HepG2 (cell line): ENCODE data around the gene BBS4. TPM values are rescaled to one million over a fixed set of nuclear protein-coding genes. Genes with fewer than 3 reads are reported as not detected.
A peak's percentile ranks its signal among the peaks of the same experiment; 100 is the strongest.

Experiments used
- FOXM1 ChIP-seq: sonication (generic); formaldehyde crosslinking; IDR thresholded peaks from 2 replicates; pipeline ENCODE4 v1.5.0; 2020; ENCODE audit warnings: missing genetic modification reagents
- FOXP1 ChIP-seq, 2 experiments: fragments of 450-650 bp in 1 of 2; IDR thresholded peaks; 2 replicates each; pipeline ENCODE4 v1.6.1; 2017 to 2018; ENCODE audit warnings: antibody characterized with exemption in 1 of 2
- GABPB1 ChIP-seq: IDR thresholded peaks from 2 replicates; pipeline ENCODE4 v1.6.1; 2016; ENCODE audit warnings: mild to moderate bottlenecking, missing genetic modification reagents, moderate library complexity, missing compliant biosample characterization
- HDAC6 ChIP-seq: fragments of 200-600 bp; sonication (generic); IDR thresholded peaks from 2 replicates; pipeline ENCODE4 v1.7.0; 2017; ENCODE audit warnings: mild to moderate bottlenecking, antibody characterized with exemption, low read length, low read depth
- HES4 ChIP-seq: sonication (generic); formaldehyde crosslinking; IDR thresholded peaks from 2 replicates; pipeline ENCODE4 v1.9.0; 2021; ENCODE audit warnings: mild to moderate bottlenecking, missing genetic modification reagents, borderline replicate concordance
- MBD4 ChIP-seq: IDR thresholded peaks from 2 replicates; pipeline ENCODE4 v1.6.1; 2012; ENCODE audit warnings: low read length, inconsistent platforms, borderline replicate concordance
- MED1 ChIP-seq: sonication (generic); formaldehyde crosslinking; IDR thresholded peaks from 2 replicates; pipeline ENCODE4 v1.4.0; 2020; ENCODE audit warnings: missing genetic modification reagents
- NCOA5 ChIP-seq: sonication (generic); formaldehyde crosslinking; IDR thresholded peaks from 2 replicates; pipeline ENCODE4 v1.4.0; 2020; ENCODE audit warnings: missing genetic modification reagents
- NFE2L2 ChIP-seq: fragments of 150-350 bp; IDR thresholded peaks from 2 replicates; pipeline ENCODE4 v1.6.1; 2014; ENCODE audit warnings: low read length
- RBAK ChIP-seq: sonication (generic); formaldehyde crosslinking; IDR thresholded peaks from 2 replicates; pipeline ENCODE4 v1.5.1; 2020; ENCODE audit warnings: mild to moderate bottlenecking, missing genetic modification reagents
- REL ChIP-seq: sonication (generic); formaldehyde crosslinking; conservative IDR thresholded peaks from 2 replicates; pipeline ENCODE4 v1.8.0; 2022; ENCODE audit warnings: mild to moderate bottlenecking, missing genetic modification reagents, moderate library complexity
- SP2 ChIP-seq: sonication (generic); formaldehyde crosslinking; IDR thresholded peaks from 2 replicates; pipeline ENCODE4 v1.5.1; 2020; ENCODE audit warnings: mild to moderate bottlenecking, missing genetic modification reagents
- SP4 ChIP-seq: sonication (generic); formaldehyde crosslinking; IDR thresholded peaks from 2 replicates; pipeline ENCODE4 v1.8.1; 2023; ENCODE audit warnings: mild to moderate bottlenecking, missing genetic modification reagents
- TFDP2 ChIP-seq: sonication (generic); formaldehyde crosslinking; IDR thresholded peaks from 2 replicates; pipeline ENCODE4 v1.4.0; 2020; ENCODE audit warnings: missing genetic modification reagents
- TFE3 ChIP-seq: IDR thresholded peaks from 2 replicates; pipeline ENCODE4 v1.6.1; 2016
- ZNF431 ChIP-seq: sonication (generic); formaldehyde crosslinking; IDR thresholded peaks from 2 replicates; pipeline ENCODE4 v1.9.0; 2022; ENCODE audit warnings: missing genetic modification reagents, low read depth, mild to moderate bottlenecking, borderline replicate concordance
- ZNF576 ChIP-seq: sonication (generic); formaldehyde crosslinking; IDR thresholded peaks from 2 replicates; pipeline ENCODE4 v1.4.0; 2020; ENCODE audit warnings: mild to moderate bottlenecking, missing genetic modification reagents
- ZNF646 ChIP-seq: sonication (generic); formaldehyde crosslinking; IDR thresholded peaks from 2 replicates; pipeline ENCODE4 v1.9.0; 2021; ENCODE audit warnings: mild to moderate bottlenecking, missing genetic modification reagents
- ZSCAN25 ChIP-seq: sonication (generic); formaldehyde crosslinking; IDR thresholded peaks from 2 replicates; pipeline ENCODE4 v1.8.0; 2022; ENCODE audit warnings: mild to moderate bottlenecking, missing genetic modification reagents
- polyA plus RNA-seq, 8 experiments: library from polyadenylated mRNA; depleted of rRNA in 3 of 8; stranded (reverse) in 7 of 8; unstranded in 1 of 8; fragments of >200 nt; fragmentation: Illumina TruSeq in 4 of 8; extraction: Trizol in 4 of 8; gene quantifications; 2 replicates each; pipeline versions ENCODE4 v1.2.1 to v1.2.3, GENCODE V29; 2011 to 2016; ENCODE audit warnings: low read depth in 4 of 8, missing spikeins in 1 of 8, mixed read lengths in 1 of 8; ENCODE audit not compliant: insufficient read depth in 1 of 8
- total RNA-seq, 5 experiments: library from RNA; depleted of rRNA; stranded (reverse); fragments of >200 nt; fragmentation: Illumina TruSeq; extraction: Trizol; gene quantifications; 2 replicates each; pipeline ENCODE4 v1.2.3, GENCODE V29; 2016; ENCODE audit warnings: low read depth in 1 of 5

Gene BBS4
- total and polyA plus RNA-seq, 2 of the 13 experiments (the other 11 are each of a cell fraction or from before 2014, with no cell fraction given): 16.0 to 21.3 TPM

- no peak for TF ChIP-seq ZNF646 (CRISPR knock-in tag)
- TF ChIP-seq NCOA5 (CRISPR knock-in tag): no peak
- no peak for TF ChIP-seq MED1 (CRISPR knock-in tag)
- TF ChIP-seq ZNF576 (CRISPR knock-in tag): no peak
- no peak for TF ChIP-seq NFE2L2
- no peak for TF ChIP-seq RBAK (CRISPR knock-in tag)
- no peak for TF ChIP-seq REL
- TF ChIP-seq TFE3: no peak
- TF ChIP-seq ZNF431: no peak
- no peak; the same call in 1 of the 2 replicates for TF ChIP-seq TFDP2 (CRISPR knock-in tag)
- TF ChIP-seq HES4 (CRISPR knock-in tag): 0 out of 2 replicates have a peak, but pooled peaks have one; percentile 56
- no peak for TF ChIP-seq HDAC6
- no peak for TF ChIP-seq FOXP1 (IDR thresholded peaks at IDR 0.05)
- peak; percentile 3; the same call in 1 of the 2 replicates for TF ChIP-seq FOXP1 (CRISPR knock-in tag; IDR thresholded peaks at IDR 0.05)
- TF ChIP-seq ZSCAN25 (CRISPR knock-in tag): no peak
- TF ChIP-seq SP2 (CRISPR knock-in tag): no peak; the same call in 1 of the 2 replicates
- TF ChIP-seq FOXM1 (CRISPR knock-in tag): no peak
- peak; percentile 77; the same call in 1 of the 2 replicates for TF ChIP-seq SP4
- no peak for TF ChIP-seq MBD4
- TF ChIP-seq GABPB1 (CRISPR knock-in tag): peak; percentile 96
These were observed at the start of gene BBS4, which contains the start of gene HIGD2B (continued) for GRCh38 chr15:72685925-72686794.
